Activated CD8-positive, alpha-beta memory T cell treated with anti-CD3 and anti-CD28 coated beads, Interleukin-2, amount 50 U/mL, for 24 hours (primary cell): ENCODE results near the gene CPT1B.
A peak's percentile ranks its signal among the peaks of the same experiment; 100 is the strongest.

Source experiments
- DNase-seq: peaks from one replicate; pipeline ENCODE4 v3.0.0-alpha.2; 2020; ENCODE audit errors: extremely low read depth

CPT1B gene

DNA sequence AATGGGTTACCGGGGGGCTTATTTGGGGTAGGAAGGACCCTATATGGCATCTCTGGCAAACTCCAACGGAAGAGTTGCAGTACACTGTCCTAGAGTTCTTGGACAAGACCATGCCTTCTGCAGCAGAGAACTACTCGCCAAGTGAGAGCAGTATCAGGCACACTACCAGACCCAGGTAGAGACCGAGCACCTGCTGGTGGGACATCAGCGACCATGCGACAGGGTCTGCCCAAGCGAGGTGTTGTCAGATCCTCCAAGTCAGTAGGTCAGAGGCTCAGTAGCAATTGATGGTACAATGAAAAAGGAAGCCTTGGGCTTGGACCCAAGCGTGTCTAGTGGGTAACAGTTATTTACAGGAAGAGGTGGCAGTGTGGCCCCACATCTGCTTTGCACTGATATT lies 7.6 kb upstream of the CPT1B start:
- no peak for DNase-seq

GRCh38 chr22:50585238-50585637 lies 7.0 kb upstream of the CPT1B start:
- no peak for DNase-seq

DNA sequence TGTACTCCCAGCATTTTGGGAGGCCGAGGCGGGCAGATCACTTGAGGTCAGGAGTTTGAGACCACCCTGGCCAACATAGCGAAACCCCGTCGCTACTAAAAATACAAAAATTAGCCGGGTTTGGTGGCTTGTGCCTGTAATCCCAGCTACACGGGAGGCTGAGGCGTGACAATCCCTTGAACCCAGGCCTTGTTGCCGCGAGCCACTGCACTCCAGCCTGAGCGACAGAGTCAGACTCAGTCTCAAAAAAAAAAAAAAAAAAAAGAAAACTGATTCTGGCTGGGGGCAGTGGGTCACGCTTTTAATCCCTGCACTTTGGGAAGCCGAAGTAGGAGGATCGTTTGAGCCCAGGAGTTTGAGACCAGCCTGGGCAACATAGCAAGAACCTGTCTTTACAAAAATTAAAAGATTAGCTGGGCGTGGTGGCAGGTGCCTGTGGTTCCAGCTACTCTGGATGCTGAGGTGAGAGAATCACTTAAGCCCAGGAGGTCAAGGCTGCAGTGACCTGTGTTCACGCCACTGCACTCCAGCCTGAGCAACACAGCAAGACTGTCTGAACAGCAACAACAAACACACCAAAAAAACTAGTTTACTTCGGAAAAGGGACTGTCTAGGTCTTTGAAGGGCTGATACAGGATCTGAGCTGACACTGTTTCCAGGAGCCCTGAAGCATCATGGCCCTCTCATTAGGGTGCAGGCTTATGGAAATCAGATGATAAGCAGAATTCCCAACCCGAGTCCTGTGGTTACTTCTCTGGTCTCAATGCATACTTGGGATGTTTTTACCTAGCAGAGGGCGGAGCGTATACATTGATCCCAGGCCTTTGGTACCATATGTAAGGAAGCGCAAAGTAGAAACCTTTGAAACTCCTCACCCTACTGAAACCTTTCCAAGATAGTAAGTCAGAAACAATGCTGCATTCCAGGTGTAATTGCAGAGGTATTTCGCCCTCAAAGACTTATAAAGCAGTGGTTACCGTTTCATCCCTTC lies 6.2 kb upstream of the CPT1B start:
- no peak for DNase-seq

DNA sequence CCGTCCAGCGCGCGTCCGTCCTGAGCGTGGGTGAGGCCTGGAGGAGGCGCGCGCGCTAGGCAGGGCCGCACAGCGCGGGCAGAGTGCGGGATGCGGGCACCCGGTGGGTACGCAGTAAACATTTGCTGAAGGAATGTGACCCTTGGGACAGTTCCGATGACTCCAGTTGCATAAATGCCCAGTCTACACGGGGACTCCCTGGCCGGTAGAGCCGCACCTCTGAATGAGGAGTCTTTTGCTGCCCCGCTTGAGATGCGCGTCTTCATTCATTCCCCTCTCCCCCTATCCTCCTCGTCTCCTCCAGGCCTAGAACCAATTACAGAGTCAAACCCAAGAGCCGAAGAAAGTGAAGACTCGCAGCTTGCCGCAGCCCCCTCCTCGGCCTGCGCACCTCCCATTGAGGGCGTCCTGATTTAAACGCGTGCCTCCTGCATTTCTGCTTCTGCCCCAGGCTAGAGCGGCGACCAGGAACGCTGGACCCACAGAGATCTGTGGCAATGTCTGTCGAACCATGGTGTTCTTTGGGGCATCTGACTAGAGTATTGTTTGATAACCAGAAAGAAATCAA lies 5.2 kb upstream of the CPT1B start:
- no peak for DNase-seq

- peak; percentile 95 for DNase-seq
These were observed 4.5 kb upstream of the CPT1B start, which contains the start of gene CHKB for GRCh38 chr22:50582493-50583293. CHKB (minus strand) TSS chr22:50582849; CDS start chr22:50582781, 68 bp downstream.

DNA sequence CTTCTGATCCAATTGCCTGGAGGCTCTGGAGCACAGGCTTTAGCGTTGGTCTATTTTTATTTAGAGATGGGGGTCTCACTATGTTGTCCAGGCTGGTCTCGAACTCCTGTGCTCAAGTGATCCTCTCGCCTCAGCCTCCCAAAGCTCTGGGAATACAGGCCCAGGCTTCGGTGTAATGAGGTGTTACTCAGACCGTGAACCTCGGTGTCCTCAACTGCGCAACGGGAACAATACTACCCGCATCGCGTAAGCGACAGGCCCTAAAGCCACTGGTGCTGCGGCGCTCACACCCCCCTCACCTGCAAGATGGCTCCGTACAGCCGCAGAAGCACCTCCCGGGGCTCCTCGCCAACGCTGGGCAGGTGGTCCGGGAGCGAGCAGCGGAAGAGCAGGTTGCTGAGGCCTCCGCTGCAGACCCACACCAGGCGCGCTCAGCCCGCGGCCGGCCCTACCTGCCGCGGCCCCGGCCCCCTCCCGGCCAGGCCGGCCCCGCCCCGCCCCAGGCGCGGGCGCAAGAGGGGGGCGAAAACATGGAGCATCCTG lies 3.8 kb upstream of the CPT1B start:
- DNase-seq, result no peak

- DNase-seq, result no peak
These were observed 3.1 kb upstream of the CPT1B start for GRCh38 chr22:50581031-50581949.

DNA sequence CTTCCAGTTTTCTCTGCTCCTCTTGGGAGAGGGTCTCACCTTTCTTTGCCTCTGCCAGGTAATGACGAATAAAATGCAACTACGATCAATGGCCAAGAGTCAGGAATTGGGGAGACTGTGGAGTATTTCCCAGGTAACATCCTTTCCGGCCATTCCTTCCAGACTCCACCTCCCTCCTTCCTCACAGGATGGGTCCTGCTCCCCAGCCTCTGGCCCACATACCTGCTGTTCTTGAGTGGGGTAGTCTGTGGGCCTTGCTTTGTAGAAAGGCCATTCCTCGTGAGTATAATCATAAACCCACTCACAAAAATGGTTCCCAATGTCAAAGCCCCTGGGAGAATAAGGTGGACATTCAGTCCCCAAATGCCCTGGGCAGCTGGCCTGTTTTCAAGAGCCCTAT lies 1.5 kb upstream of the CPT1B start:
- DNase-seq, result no peak

GRCh38 chr22:50578776-50579310 lies 616 bp upstream of the CPT1B start:
- DNase-seq, result no peak

GRCh38 chr22:50577697-50577986 lies 585 bp downstream of the CPT1B start:
- DNase-seq, result no peak

GRCh38 chr22:50576806-50577696 lies 1.2 kb downstream of the CPT1B start:
- no peak for DNase-seq

DNA sequence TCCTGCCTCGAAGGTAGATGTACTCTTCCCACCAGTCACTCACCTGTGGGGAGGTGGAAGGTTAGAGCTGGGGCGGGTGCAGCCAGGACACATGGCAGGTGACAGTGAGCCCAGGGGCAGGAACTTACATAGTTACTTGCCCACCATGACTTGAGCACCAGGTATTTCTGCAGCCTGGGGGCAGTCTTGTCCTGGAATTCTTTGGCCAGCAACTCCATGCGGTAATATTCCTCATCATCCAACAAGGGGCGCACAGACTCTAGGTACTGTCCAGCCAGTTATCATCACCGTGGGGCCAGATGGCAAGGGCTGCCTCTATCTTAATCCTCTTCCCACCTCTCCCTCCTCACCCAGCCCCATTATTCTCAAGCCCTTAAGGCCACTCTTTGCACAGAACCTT lies 2.2 kb downstream of the CPT1B start:
- no peak for DNase-seq

GRCh38 chr22:50575426-50575941 lies 2.7 kb downstream of the CPT1B start:
- DNase-seq, result no peak

DNA sequence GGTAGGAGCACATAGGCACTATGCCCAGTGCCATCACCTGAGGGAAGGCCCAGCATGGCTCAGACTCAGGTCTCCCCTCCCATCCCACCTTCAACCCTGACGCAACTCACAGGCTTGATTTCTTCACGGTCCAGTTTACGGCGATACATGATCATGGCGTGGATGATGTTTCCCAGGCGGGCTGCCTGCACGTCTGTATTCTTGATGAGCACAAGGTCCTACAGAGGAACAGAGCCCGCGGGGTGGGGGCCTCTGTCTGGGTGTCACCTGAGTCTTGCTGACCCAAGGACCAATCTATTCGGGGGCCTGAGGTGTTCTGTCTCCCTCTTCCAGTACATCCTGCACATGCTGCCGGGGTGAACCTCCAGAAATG lies 3.9 kb downstream of the CPT1B start:
- DNase-seq, result no peak

GRCh38 chr22:50573491-50574382 lies 4.5 kb downstream of the CPT1B start:
- DNase-seq, result no peak

DNA sequence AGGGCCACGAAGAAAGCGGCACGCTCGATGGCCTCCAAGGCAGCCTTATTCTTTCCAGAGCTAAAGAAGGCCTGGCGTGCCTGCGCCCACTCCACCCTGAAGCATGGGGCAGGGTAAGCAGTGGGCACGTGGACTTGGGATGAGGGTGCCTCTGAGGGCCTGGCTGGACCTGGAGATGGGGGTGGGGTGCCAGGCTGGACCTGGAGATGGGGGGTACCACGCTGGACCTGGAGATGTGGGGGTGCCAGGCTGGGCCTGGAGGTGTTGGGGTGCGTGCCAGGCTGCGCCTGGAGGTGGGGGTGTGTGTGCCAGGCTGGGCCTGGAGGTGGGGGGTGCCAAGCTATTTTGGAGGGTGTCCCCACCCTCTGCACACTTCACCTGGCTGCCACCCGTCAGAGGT lies 5.3 kb downstream of the CPT1B start:
- DNase-seq, result no peak

DNA sequence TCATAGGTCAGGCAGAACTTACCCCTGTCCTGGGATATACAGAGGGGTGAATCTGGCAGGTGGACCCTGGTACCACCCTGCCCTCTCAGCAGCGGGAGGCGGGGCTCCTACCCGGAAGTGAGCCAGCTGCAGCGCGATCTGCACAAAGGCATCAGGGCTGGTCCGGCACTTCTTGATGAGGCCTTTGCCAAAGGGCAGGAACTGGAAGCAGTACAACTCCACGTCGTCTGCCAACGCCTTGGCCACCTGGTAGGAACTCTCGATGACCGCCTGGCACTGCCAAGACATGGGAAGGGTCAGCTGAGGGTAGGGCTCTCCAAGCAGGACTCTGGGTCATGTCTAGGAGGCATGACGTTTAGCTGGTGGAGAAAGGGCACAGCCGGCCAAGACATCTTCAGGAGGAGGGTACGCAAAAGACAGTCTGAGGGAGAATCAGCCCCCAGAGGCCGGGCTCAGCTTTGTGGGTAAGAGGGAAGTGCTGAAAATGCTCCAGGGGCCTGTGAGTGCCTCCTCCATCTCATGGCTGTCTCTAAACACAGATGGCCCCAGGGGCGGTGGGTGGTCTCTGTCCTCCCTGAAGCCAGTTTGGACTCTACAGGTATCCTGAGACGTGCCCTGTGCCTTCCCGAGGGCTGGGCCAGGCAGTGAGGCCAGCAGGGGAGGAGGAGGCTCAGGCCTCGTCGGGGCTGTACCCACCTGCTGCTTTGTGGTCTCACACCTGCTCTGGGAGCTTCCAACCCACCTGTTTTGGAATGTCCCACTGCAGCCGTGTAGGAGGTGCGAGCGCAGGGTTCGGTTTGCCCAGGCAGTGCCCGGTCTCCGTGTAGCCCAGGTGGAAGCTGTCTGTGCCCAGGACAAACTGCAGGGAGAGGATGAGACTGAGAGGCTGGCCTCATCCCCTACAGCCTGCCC lies 6.7 kb downstream of the CPT1B start:
- DNase-seq, result no peak

DNA sequence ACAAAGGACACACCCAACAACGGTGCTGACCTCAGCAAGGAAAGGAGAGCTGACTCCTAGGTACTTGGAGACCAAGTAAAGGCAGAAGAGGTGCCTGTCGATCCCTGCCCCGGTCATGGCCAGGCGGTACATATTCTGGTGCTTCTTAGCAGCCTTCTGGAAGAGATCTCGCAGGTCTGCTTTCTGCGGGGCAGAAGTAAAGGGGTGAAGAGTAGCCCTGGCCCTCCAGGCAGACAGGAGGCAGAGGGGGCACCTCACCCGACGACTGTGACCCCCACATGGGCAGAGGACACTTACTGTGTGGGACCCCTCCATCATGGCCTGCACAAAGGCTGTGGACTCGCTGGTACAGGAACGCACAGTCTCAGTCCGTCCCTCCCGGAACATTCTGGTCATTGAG lies 7.4 kb downstream of the CPT1B start:
- DNase-seq, result no peak
